Endothelial cell (in vitro differentiated cells): ENCODE results near the gene HELZ. TPM values are rescaled to one million over a fixed set of nuclear protein-coding genes. Genes with fewer than 3 reads are reported as not detected.
A peak's percentile ranks its signal among the peaks of the same experiment; 100 is the strongest.

Experiments used
- DNase-seq: peaks from one replicate; pipeline ENCODE4 v3.0.0; 2021; ENCODE audit warnings: low spot score
- H3K27ac Mint-ChIP-seq: one replicate; pipeline ENCODE4 v1.8.0; 2021; ENCODE audit warnings: mixed read lengths, inconsistent platforms; ENCODE audit not compliant: unreplicated experiment
- H3K27me3 Mint-ChIP-seq: one replicate; pipeline ENCODE4 v1.8.0; 2021; ENCODE audit warnings: mild to moderate bottlenecking, moderate library complexity, mixed read lengths, inconsistent platforms; ENCODE audit not compliant: unreplicated experiment
- H3K36me3 Mint-ChIP-seq: one replicate; pipeline ENCODE4 v1.8.0; 2021; ENCODE audit warnings: mild to moderate bottlenecking, low read depth, mixed read lengths, inconsistent platforms; ENCODE audit not compliant: unreplicated experiment
- H3K4me1 Mint-ChIP-seq: one replicate; pipeline ENCODE4 v1.8.0; 2021; ENCODE audit warnings: mild to moderate bottlenecking, mixed read lengths, inconsistent platforms; ENCODE audit not compliant: unreplicated experiment
- H3K4me3 Mint-ChIP-seq: one replicate; pipeline ENCODE4 v1.8.0; 2021; ENCODE audit warnings: mild to moderate bottlenecking, mixed read lengths, inconsistent platforms; ENCODE audit not compliant: unreplicated experiment
- H3K9me3 Mint-ChIP-seq: one replicate; pipeline ENCODE4 v1.8.0; 2021; ENCODE audit warnings: mixed read lengths, inconsistent platforms; ENCODE audit not compliant: unreplicated experiment
- CTCF ChIP-seq: fragments of 200-600 bp; sonication (generic); IDR thresholded peaks from one replicate; pipeline ENCODE4 v1.5.0; 2021; ENCODE audit warnings: antibody characterized with exemption; ENCODE audit not compliant: unreplicated experiment
- total RNA-seq: library from RNA; stranded (reverse); fragmentation: NEBNext Ultra II Directional; extraction: Animal tissue kit (Norgen Biotek cat#: 25700); gene quantifications from one replicate; pipeline ENCODE4 v1.2.1, GENCODE V29; 2021; ENCODE audit not compliant: unreplicated experiment

The HELZ gene
- total RNA-seq, 1 donor from 2014 or later, result 57.0 TPM

GRCh38 chr17:67247416-67247900 is 2.5 kb upstream of the HELZ start:
- Mint-ChIP-seq H3K4me3 (peak overlapping the region; percentile 68), H3K36me3 (peaks cover 10% of the 10 kb centered on the region), H3K4me1 (peaks cover 17% of the 10 kb centered on the region), H3K9me3 (no peaks in the 10 kb centered on the region), H3K27me3 (peaks cover 13% of the 10 kb centered on the region), H3K27ac (no peak overlapping the region)
- no peak for DNase-seq
- no peak for TF ChIP-seq CTCF

- peaks cover 17% of the 10 kb centered on the region for H3K4me1 Mint-ChIP-seq
- peaks cover 11% of the 10 kb centered on the region for H3K36me3 Mint-ChIP-seq
- H3K9me3 Mint-ChIP-seq, result no peaks in the 10 kb centered on the region
- no peak for TF ChIP-seq CTCF
- peaks cover 13% of the 10 kb centered on the region for H3K27me3 Mint-ChIP-seq
- H3K4me3 Mint-ChIP-seq, result peak overlapping the region; percentile 91
- peak; percentile 8 for DNase-seq
- peak overlapping the region; percentile 67 for H3K27ac Mint-ChIP-seq
These were observed 1.8 kb upstream of the HELZ start for GRCh38 chr17:67246653-67247415.

GRCh38 chr17:67246403-67246652 is 1.3 kb upstream of the HELZ start:
- no peak for TF ChIP-seq CTCF
- H3K27me3 Mint-ChIP-seq, result peaks cover 13% of the 10 kb centered on the region
- H3K27ac Mint-ChIP-seq, result peak overlapping the region; percentile 67
- H3K36me3 Mint-ChIP-seq, result peaks cover 14% of the 10 kb centered on the region
- H3K9me3 Mint-ChIP-seq, result no peaks in the 10 kb centered on the region
- peaks cover 17% of the 10 kb centered on the region for H3K4me1 Mint-ChIP-seq
- peak overlapping the region; percentile 91 for H3K4me3 Mint-ChIP-seq
- no peak for DNase-seq

GRCh38 chr17:67245694-67246402 is 852 bp upstream of the HELZ start:
- Mint-ChIP-seq H3K36me3 (peaks cover 14% of the 10 kb centered on the region), H3K4me1 (peaks cover 17% of the 10 kb centered on the region), H3K27ac (no peak overlapping the region), H3K27me3 (peaks cover 13% of the 10 kb centered on the region), H3K9me3 (no peaks in the 10 kb centered on the region), H3K4me3 (peak overlapping the region; percentile 91)
- DNase-seq, result peak; percentile 53
- TF ChIP-seq CTCF, result no peak

GRCh38 chr17:67244431-67245072 is 444 bp downstream of the HELZ start:
- Mint-ChIP-seq H3K27ac (peak overlapping the region; percentile 90), H3K4me3 (peak overlapping the region; percentile 98), H3K27me3 (peaks cover 13% of the 10 kb centered on the region), H3K9me3 (no peaks in the 10 kb centered on the region), H3K4me1 (peaks cover 17% of the 10 kb centered on the region), H3K36me3 (peaks cover 14% of the 10 kb centered on the region)
- no peak for DNase-seq
- TF ChIP-seq CTCF, result no peak
